Upper lobe of left lung (tissue), 6 donors: ENCODE measurements around the gene GALNT16. TPM values are rescaled to one million over a fixed set of nuclear protein-coding genes. Genes with fewer than 3 reads are reported as not detected.
A peak's percentile ranks its signal among the peaks of the same experiment; 100 is the strongest.

Source experiments
- ATAC-seq, 2 donors: fragments of 200-7000 bp; cut with Tn5 transposase; one replicate each; pipeline ENCODE4 v1.9.1; 2022; ENCODE audit warnings: mild to moderate bottlenecking in 2 of 2, moderate library complexity in 2 of 2; ENCODE audit not compliant: low FRiP score in 2 of 2
- DNase-seq, 2 donors: peaks; one replicate each; pipeline ENCODE4 v3.0.0-alpha.2; 2019 to 2020
- H3K27ac ChIP-seq, 4 donors: fragments of 200-600 bp; sonication (generic); one replicate each; pipeline ENCODE4 v1.5.1; 2016 to 2019
- H3K27me3 ChIP-seq, 4 donors: fragments of 200-600 bp; sonication (generic); one replicate each; pipeline ENCODE4 v1.5.1; 2017 to 2019
- H3K36me3 ChIP-seq, 4 donors: fragments of 200-600 bp; sonication (generic); one replicate each; pipeline ENCODE4 v1.5.1; 2016 to 2019
- H3K4me1 ChIP-seq, 4 donors: fragments of 200-600 bp; sonication (generic); one replicate each; pipeline ENCODE4 v1.5.1; 2018 to 2019
- H3K4me3 ChIP-seq, 4 donors: fragments of 200-600 bp; sonication (generic); one replicate each; pipeline ENCODE4 v1.5.1; 2017 to 2019; ENCODE audit warnings: mild to moderate bottlenecking in 2 of 4, moderate library complexity in 1 of 4
- H3K9me3 ChIP-seq, 4 donors: fragments of 200-600 bp; sonication (generic); one replicate each; pipeline ENCODE4 v1.5.1; 2018 to 2019
- EP300 ChIP-seq, 4 donors: sonication (generic); formaldehyde crosslinking; IDR thresholded peaks; one replicate each; pipeline ENCODE4 v1.5.1; 2017; ENCODE audit warnings: antibody characterized with exemption in 4 of 4, control low read depth in 2 of 4
- POLR2A ChIP-seq, 4 donors: fragments of 450-650 bp; IDR thresholded peaks; one replicate each; pipeline ENCODE4 v1.5.1; 2016 to 2017; ENCODE audit warnings: antibody characterized with exemption in 4 of 4, mild to moderate bottlenecking in 2 of 4
- POLR2AphosphoS5 ChIP-seq, 2 donors: sonication (generic); formaldehyde crosslinking; IDR thresholded peaks; one replicate each; pipeline ENCODE4 v1.5.1; 2017; ENCODE audit warnings: antibody characterized with exemption in 2 of 2
- WGBS, 2 donors: methylation state at CpG; one replicate each; pipeline ENCODE4 v1.1.5; 2017 to 2018; 5-methylcytosine and 5-hydroxymethylcytosine counted together
- total RNA-seq, 6 donors: library from RNA; depleted of rRNA in 4 of 6; stranded (reverse); fragments of >200 nt in 4 of 6; gene quantifications; one replicate each; pipeline versions ENCODE4 v1.1.0 to v1.2.1, GENCODE V29; 2016 to 2021
- TF ChIP-seq, protein P1 (sequence below), 6 experiments: fragments of 450-650 bp in 4 of 6; fragments of 200-600 bp in 2 of 6; sonication (generic) in 2 of 6; IDR thresholded peaks; one replicate each; pipeline ENCODE4 v1.5.1; 2016 to 2019; ENCODE audit warnings: antibody characterized with exemption in 6 of 6
- donor health status: DM: no; HTN: no; CAD: no; lungs with moderate emphysema.
- donor health status: DM: no; HTN: yes; CAD: no; lungs with severe emphysema.

The GALNT16 gene
- total RNA-seq, 6 donors from 2014 or later = under 0.01 to 8.4 (median 1.3) TPM

DNA sequence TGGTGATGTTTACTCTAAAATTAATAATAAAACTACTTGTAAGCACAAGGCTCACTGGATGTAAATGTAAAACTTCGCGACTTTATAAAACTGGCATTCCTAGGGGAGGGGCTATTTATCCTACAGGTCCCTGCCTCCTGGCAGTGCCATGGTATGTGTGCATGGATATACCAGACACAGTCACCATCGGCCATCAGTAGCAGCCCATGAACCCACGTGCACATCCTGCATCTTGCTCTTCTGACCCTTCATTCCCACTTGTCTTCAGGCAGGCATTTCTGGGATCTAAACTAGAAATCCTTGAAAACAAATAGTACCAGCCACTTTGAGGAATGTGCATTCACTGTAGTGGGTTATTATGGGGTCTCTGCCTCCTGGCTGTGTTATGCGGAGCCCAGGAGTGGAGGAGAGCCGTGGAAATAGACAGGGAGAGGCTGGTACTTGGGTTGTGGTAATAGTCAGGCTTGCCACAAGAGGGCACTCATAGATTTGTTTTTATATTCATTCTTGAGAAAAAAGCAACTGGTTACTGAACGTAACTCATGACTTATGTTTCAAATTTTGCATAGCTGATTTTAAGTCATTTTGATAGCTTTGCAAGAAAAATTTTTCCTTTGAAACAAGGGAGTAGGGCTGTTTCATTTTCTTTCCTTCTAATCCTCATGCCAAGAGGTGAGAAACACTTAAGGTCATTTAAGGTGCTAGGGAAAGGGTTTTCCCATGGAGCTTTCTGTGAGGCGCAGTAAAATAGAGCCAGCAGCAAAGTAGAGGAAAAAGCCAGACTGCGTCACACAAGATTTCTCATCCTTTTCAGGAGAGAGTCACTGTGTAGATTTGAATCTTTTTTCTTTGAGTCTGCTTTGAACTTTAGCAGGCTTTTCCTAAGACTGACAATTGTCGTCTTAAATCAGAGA is 17.4 kb upstream of the GALNT16 start:
- Histone ChIP-seq H3K4me1 (no peaks in the 10 kb centered on the region), H3K9me3 (no peaks in the 10 kb centered on the region), H3K27me3 (no peaks in the 10 kb centered on the region), H3K27ac (no peak overlapping the region), H3K36me3 (peaks cover 14 to 40% (median 21%) of the 10 kb centered on the region in 4 donors), H3K4me3 (no peak overlapping the region)
- 58 to 63% methylated on average over 10 of the region's 10 CpGs for WGBS, 2 donors
- TF ChIP-seq POLR2AphosphoS5 (IDR thresholded peaks at IDR 0.05) (no peak), POLR2A (IDR thresholded peaks at IDR 0.05) (no peak), EP300 (IDR thresholded peaks at IDR 0.05) (no peak)
- TF ChIP-seq, protein P1, sequence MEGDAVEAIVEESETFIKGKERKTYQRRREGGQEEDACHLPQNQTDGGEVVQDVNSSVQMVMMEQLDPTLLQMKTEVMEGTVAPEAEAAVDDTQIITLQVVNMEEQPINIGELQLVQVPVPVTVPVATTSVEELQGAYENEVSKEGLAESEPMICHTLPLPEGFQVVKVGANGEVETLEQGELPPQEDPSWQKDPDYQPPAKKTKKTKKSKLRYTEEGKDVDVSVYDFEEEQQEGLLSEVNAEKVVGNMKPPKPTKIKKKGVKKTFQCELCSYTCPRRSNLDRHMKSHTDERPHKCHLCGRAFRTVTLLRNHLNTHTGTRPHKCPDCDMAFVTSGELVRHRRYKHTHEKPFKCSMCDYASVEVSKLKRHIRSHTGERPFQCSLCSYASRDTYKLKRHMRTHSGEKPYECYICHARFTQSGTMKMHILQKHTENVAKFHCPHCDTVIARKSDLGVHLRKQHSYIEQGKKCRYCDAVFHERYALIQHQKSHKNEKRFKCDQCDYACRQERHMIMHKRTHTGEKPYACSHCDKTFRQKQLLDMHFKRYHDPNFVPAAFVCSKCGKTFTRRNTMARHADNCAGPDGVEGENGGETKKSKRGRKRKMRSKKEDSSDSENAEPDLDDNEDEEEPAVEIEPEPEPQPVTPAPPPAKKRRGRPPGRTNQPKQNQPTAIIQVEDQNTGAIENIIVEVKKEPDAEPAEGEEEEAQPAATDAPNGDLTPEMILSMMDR (IDR thresholded peaks at IDR 0.05) = peak; percentile 68 to 80 (median 74)
- DNase-seq (peak in 1 of 2 donors; percentile 46), ATAC-seq (peak; percentile 79 to 88)

GRCh38 chr14:69244946-69245345 is 15.0 kb upstream of the GALNT16 start:
- Histone ChIP-seq H3K9me3 (no peaks in the 10 kb centered on the region), H3K4me3 (no peak overlapping the region), H3K27me3 (no peaks in the 10 kb centered on the region), H3K27ac (no peak overlapping the region), H3K36me3 (peaks cover 0 to 18% (median 7%) of the 10 kb centered on the region in 4 donors), H3K4me1 (no peaks in the 10 kb centered on the region)
- 92 to 97% methylated on average over 3 of the region's 3 CpGs for WGBS, 2 donors
- ATAC-seq (no peak), DNase-seq (no peak)
- no peak for TF ChIP-seq EP300 (IDR thresholded peaks at IDR 0.05)
- TF ChIP-seq, protein P1 (IDR thresholded peaks at IDR 0.05) = no peak
- no peak for TF ChIP-seq POLR2AphosphoS5 (IDR thresholded peaks at IDR 0.05)
- TF ChIP-seq POLR2A (IDR thresholded peaks at IDR 0.05) = no peak

GRCh38 chr14:69246331-69246730 is 13.6 kb upstream of the GALNT16 start:
- H3K9me3 ChIP-seq = no peaks in the 10 kb centered on the region
- H3K4me3 ChIP-seq = no peak overlapping the region
- H3K27ac ChIP-seq = no peak overlapping the region
- no peaks in the 10 kb centered on the region for H3K4me1 ChIP-seq
- ATAC-seq = no peak
- DNase-seq = no peak
- TF ChIP-seq POLR2A (IDR thresholded peaks at IDR 0.05) = no peak
- TF ChIP-seq EP300 (IDR thresholded peaks at IDR 0.05) = no peak
- TF ChIP-seq POLR2AphosphoS5 (IDR thresholded peaks at IDR 0.05) = no peak
- TF ChIP-seq, protein P1 (IDR thresholded peaks at IDR 0.05) = no peak
- H3K36me3 ChIP-seq = peaks cover 0 to 5% (median 2%) of the 10 kb centered on the region in 4 donors
- 89 to 93% methylated on average over 3 of the region's 3 CpGs for WGBS, 2 donors
- H3K27me3 ChIP-seq = no peaks in the 10 kb centered on the region

- no peaks in the 10 kb centered on the region for H3K9me3 ChIP-seq
- WGBS, 2 donors = 65 to 70% methylated on average over 3 of the region's 3 CpGs
- ATAC-seq (peak in 1 of 2 donors; percentile 92), DNase-seq (no peak)
- H3K4me3 ChIP-seq = no peak overlapping the region
- H3K4me1 ChIP-seq = no peaks in the 10 kb centered on the region
- H3K27me3 ChIP-seq = no peaks in the 10 kb centered on the region
- H3K27ac ChIP-seq = no peak overlapping the region
- TF ChIP-seq, protein P1 (IDR thresholded peaks at IDR 0.05) = peak in 1 of 6 experiments; percentile 21
- TF ChIP-seq POLR2AphosphoS5 (IDR thresholded peaks at IDR 0.05) (peak in 1 of 2 donors; percentile 28), EP300 (IDR thresholded peaks at IDR 0.05) (no peak)
- H3K36me3 ChIP-seq = no peaks in the 10 kb centered on the region
These were observed 12.1 kb upstream of the GALNT16 start for GRCh38 chr14:69247676-69248440.
